ENCODE results near the gene MAGED4B.
"Not testable (repeated sequence)": the region's sequence is repeated elsewhere in the genome, so short reads cannot be mapped to it uniquely, and the experiment has no call there.

MAGED4B gene, protein sequence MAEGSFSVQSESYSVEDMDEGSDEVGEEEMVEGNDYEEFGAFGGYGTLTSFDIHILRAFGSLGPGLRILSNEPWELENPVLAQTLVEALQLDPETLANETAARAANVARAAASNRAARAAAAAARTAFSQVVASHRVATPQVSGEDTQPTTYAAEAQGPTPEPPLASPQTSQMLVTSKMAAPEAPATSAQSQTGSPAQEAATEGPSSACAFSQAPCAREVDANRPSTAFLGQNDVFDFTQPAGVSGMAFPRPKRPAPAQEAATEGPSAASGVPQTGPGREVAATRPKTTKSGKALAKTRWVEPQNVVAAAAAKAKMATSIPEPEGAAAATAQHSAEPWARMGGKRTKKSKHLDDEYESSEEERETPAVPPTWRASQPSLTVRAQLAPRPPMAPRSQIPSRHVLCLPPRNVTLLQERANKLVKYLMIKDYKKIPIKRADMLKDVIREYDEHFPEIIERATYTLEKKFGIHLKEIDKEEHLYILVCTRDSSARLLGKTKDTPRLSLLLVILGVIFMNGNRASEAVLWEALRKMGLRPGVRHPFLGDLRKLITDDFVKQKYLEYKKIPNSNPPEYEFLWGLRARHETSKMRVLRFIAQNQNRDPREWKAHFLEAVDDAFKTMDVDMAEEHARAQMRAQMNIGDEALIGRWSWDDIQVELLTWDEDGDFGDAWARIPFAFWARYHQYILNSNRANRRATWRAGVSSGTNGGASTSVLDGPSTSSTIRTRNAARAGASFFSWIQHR

DNA sequence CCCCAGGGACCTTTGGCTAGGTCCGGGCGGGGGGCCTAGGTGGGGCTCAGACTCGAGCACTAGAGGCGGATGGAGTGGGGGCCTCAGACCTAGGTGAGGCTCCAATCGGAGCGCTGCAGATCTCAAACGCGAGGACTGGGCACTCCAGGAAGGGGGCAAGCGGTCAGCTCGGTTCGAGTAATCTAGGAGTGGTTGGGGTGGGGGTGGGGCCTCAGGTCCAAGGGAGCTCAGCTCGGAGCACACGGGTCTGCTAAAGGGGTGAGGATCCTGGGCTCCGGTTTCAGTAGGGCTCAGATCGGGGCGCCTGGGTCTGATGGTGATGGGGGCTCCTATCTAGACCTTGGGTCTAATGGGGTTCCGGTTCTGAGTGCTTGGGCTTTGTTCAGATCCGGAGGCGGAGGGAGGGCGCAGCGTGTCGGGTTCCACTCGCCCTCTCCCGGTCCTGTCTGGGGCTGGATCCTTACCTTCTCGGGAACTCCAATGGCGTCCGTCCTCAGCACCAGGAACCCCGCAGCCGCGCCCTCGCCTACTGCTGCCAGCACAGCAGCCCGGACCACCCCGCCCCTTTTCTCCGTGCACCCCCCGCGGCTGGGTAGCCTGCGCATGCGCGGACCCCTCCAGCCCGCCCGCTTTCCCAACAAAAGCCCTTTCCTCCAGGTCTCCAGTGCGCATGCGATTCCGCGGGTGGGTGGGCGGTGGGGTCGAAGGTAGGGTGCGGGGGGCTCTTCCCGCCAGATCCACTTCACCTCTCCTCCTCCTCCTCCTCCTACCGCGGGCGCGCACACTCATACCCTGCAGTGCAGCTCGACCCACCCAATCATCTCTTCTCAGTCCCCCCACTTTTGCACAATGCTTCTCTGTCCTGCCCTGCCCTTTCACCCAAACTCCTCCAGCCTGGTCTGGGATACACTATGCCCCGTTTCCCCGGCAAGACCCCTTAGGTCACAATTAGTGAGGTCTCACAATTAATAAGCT lies at the start of gene MAGED4B:
Gene MAGED4B, minus strand, starts transcription at position 518 of the 975 bp plus-strand sequence. CDS start 1,011 bp downstream, outside the sequence.
- not testable (repeated sequence) for DNase-seq

GRCh38 chrX:52118262-52118661 lies 49.3 kb upstream of the MAGED4B start:
- DNase-seq: no peak

- no peak for DNase-seq
Measured at GRCh38 chrX:52082578-52082977, 13.6 kb upstream of the MAGED4B start.

DNA sequence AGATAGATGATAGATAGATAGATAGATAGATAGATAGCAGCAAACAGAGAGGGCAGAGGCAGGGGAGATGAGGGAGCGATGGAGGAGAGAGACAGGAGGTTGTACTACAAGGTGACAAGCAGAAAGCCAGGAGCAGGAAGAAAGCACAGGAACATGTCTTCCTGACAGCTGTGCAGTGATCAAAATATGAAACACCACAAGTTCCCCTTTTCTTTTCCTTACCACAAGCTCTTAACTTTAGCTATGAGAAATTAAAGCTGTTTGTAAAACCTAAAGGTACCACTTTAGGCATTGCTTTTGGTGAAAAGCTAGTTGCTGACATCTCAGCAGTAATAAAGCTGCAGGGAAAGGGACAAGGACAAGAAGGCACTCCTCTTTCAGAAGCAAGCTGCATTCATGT lies 9.1 kb upstream of the MAGED4B start:
- no peak for DNase-seq

- DNase-seq: not testable (repeated sequence)
Measured at GRCh38 chrX:52042288-52042687, 26.7 kb downstream of the MAGED4B start.

- no peak for DNase-seq
Measured at GRCh38 chrX:52034211-52034610, 34.8 kb downstream of the MAGED4B start.

DNA sequence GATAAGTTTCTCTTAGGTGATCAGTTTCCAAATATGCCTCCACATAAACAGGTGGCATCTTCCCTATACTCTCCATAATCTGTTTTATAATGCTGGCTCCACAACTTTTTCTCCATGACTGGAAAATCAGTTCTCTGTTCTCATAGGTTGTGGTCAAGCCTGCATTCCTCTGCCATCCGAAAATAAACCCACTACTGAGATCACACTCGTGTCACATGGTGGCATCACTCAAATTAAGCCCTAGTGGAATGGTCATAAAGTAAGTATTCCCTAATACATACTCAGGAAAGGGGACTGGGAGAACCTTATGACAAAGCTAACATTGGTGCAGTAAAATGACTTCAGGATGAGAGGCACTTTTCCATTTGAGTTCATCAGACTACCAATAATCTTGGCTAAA lies 37.6 kb downstream of the MAGED4B start:
- DNase-seq: no peak

DNA sequence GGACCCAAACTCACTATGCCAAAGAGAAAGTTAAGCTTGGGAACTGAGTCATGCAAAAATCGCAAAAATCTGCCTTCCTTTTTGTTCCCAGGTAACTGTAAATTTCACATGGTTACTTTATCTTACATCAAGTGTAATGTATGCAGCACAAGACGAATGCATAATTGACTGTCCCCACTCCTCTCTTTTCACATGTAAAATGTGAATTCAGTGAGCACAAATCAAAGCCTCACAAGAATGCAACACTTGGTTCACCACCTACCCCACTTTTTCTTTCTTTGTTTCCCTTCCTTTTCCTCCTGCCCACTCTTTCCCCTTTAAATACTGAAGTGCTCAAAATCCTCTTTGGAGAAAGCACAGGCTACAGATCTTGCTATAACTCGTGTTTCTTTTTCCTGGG lies 53.2 kb downstream of the MAGED4B start:
- no peak for DNase-seq

Measured in stimulated activated CD4-positive, alpha-beta T cell treated with anti-CD3 and anti-CD28 coated beads, Interleukin-15, amount 100 ng/mL, for 24 hours (primary cell).